WERI-Rb-1 (cell line): ENCODE measurements around the gene PRDX2.
"Not testable (repeated sequence)": the region's sequence is repeated elsewhere in the genome, so short reads cannot be mapped to it uniquely, and the experiment has no call there.

ENCODE experiments used
- DNase-seq: peaks from one replicate; pipeline ENCODE4 v3.0.0-alpha.2; 2020
- H3K27ac ChIP-seq: fragments of 250-450 bp; sonication (Bioruptor Pico); 2 replicates; pipeline ENCODE4 v1.5.1; 2020; ENCODE audit warnings: mild to moderate bottlenecking, moderate library complexity
- H3K27me3 ChIP-seq: fragments of 250-450 bp; sonication (Bioruptor Pico); 2 replicates; pipeline ENCODE4 v1.5.1; 2021; ENCODE audit warnings: mild to moderate bottlenecking, low read depth, moderate library complexity; ENCODE audit not compliant: insufficient read depth, severe bottlenecking
- H3K36me3 ChIP-seq: fragments of 250-450 bp; sonication (Bioruptor Pico); 2 replicates; pipeline ENCODE4 v1.5.1; 2020; ENCODE audit warnings: mild to moderate bottlenecking, moderate library complexity
- H3K4me3 ChIP-seq: 2 replicates; pipeline ENCODE4 v1.5.1; 2011; ENCODE audit warnings: low read depth, mild to moderate bottlenecking, control low read depth, low read length
- H3K9me3 ChIP-seq: fragments of 250-450 bp; sonication (Bioruptor Pico); 2 replicates; pipeline ENCODE4 v1.5.1; 2021; ENCODE audit warnings: mild to moderate bottlenecking, moderate library complexity; ENCODE audit not compliant: severe bottlenecking
- TF ChIP-seq, protein P1 (sequence below): IDR thresholded peaks from 2 replicates; pipeline ENCODE4 v1.5.1; 2011; ENCODE audit warnings: low read depth, mild to moderate bottlenecking, control low read depth, inconsistent platforms, low read length

Gene PRDX2

GRCh38 chr19:12801466-12802266 lies at the start of gene PRDX2, which contains the start of gene THSD8:
PRDX2 (minus strand) TSS chr19:12801800; CDS start chr19:12801261, 539 bp downstream.
THSD8 (plus strand) TSS chr19:12802069; CDS start chr19:12802072, 3 bp downstream.
- DNase-seq = peak; percentile 82
- H3K9me3 ChIP-seq = no peaks in the 10 kb centered on the region

DNA sequence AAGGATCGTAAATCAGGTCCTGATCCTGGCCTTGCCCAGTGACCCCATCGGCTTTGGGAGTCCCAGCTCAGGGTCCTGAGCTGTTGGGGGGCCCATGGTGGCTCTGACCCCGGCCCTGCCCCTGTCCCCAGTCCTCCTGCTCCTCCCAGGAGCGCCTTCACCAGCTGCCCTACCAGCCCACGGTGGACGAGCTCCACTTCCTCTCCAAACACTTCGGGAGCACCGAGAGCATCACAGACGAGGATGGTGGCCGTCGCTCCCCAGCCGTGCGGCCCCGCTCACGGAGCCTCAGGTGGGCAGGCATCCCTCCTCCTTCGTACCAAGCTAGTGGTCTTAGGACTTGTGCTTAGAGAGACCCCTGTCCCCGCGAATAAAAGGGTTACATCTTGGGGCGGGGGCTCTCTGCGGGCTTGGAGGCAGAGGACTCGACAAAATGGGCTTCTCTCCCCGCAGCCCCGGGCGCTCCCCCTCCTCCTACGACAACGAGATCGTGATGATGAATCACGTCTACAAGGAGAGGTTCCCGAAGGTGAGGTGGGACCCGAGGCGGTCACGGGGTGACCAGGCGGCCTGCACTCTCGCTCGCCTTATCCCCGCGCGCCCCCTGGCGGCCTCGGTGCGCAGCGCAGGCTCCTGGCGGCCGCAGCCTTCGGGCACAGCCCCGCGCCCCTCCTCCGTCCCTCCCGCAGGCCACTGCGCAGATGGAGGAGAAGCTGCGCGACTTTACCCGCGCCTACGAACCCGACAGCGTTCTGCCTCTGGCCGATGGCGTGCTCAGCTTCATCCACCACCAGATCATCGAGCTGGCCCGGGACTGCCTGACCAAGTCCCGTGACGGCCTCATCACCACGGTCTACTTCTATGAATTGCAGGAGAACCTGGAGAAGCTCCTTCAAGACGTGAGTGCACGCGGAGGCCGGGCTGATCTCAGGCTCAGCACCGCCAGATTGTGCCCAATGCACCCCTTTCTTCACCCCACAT lies 45.8 kb upstream of the PRDX2 start:
- TF ChIP-seq, protein P1, sequence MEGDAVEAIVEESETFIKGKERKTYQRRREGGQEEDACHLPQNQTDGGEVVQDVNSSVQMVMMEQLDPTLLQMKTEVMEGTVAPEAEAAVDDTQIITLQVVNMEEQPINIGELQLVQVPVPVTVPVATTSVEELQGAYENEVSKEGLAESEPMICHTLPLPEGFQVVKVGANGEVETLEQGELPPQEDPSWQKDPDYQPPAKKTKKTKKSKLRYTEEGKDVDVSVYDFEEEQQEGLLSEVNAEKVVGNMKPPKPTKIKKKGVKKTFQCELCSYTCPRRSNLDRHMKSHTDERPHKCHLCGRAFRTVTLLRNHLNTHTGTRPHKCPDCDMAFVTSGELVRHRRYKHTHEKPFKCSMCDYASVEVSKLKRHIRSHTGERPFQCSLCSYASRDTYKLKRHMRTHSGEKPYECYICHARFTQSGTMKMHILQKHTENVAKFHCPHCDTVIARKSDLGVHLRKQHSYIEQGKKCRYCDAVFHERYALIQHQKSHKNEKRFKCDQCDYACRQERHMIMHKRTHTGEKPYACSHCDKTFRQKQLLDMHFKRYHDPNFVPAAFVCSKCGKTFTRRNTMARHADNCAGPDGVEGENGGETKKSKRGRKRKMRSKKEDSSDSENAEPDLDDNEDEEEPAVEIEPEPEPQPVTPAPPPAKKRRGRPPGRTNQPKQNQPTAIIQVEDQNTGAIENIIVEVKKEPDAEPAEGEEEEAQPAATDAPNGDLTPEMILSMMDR = peak; percentile 98
- DNase-seq = peak; percentile 88
- Histone ChIP-seq H3K4me3 (no peak overlapping the region), H3K9me3 (no peaks in the 10 kb centered on the region), H3K27ac (peak overlapping the region; percentile 7), H3K36me3 (peaks cover 52% of the 10 kb centered on the region), H3K27me3 (no peaks in the 10 kb centered on the region)

More at GRCh38 chr19:12801466-12802266, at the start of gene PRDX2, which contains the start of gene THSD8:
- TF ChIP-seq, protein P1 = 0 out of 2 replicates have a peak, but pooled peaks have one; percentile 2
- H3K4me3 ChIP-seq = peak within 1 kb of the TSS; percentile 86
- peaks cover 42% of the 10 kb centered on the region for H3K36me3 ChIP-seq
- H3K27me3 ChIP-seq = no peaks in the 10 kb centered on the region
- H3K27ac ChIP-seq = peak within 1 kb of the TSS; percentile 92

- H3K27me3 ChIP-seq, H3K27ac ChIP-seq, H3K4me3 ChIP-seq, DNase-seq, H3K9me3 ChIP-seq: not testable (repeated sequence)
- H3K36me3 ChIP-seq = peaks cover 48% of the 10 kb centered on the region
Measured at GRCh38 chr19:12846613-12847012, 45.0 kb upstream of the PRDX2 start.

DNA sequence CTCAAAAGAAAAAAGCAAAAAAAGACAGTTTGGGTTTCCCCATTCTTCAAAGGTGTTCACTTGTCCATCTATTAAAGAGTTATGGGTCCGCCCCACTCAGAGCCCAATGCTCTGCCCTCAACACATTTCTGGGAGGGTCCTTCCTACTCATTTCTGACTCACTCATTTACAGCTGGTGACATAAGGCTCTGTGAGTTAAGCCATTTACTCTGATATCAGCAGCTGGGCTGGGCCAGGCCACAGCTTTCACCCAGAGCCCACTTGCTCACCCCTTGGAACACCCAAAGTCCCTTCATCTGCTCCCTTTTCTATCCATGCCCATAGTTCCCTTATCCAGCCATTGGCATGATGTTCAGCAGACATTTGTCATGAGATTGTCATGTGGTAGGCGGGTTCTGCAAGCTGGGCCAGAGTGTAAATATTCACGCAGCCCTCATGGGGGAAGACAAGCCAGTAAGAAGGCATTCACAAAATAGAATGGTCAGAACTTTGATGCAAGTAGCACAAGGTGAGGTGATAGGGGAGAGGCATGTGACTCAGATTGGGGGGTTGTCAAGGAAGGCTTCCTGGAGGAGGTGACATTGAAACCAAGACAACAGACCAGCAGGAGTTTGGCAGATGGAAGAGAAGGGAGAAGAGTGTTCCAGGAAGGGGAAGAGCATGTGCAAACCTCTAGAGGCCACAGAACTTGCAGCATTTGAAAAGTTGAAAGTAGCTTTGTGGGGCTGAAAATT lies 42.6 kb upstream of the PRDX2 start:
- no peak overlapping the region for H3K27ac ChIP-seq
- H3K9me3 ChIP-seq = no peaks in the 10 kb centered on the region
- TF ChIP-seq, protein P1 = no peak
- peaks cover 53% of the 10 kb centered on the region for H3K36me3 ChIP-seq
- no peak for DNase-seq
- H3K4me3 ChIP-seq = no peak overlapping the region
- no peaks in the 10 kb centered on the region for H3K27me3 ChIP-seq

DNA sequence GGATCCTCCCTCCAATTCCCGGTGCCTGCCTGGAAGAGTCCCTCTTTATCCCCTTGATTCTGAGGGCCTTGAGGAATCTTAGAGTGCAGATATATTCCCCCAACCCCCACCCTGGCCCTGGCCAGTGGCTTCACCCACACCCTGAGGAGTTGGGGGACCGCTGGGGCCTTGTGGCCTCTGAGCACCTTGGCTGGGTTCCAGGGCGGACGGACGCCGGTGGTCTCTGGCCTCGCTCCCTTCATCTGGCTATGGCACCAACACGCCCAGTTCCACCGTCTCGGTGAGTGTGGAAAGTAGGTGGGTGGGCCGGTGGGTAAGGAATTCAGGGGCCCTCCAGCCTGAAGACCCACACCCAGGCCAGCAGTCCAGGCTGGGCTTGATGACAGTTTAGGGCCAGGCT lies 41.7 kb upstream of the PRDX2 start:
- Histone ChIP-seq H3K36me3 (peaks cover 45% of the 10 kb centered on the region), H3K27ac (no peak overlapping the region), H3K4me3 (no peak overlapping the region), H3K27me3 (no peaks in the 10 kb centered on the region), H3K9me3 (no peaks in the 10 kb centered on the region)
- DNase-seq = no peak
- TF ChIP-seq, protein P1 = no peak
